ENCODE measurements around the gene ALDOC. TPM values are rescaled to one million over a fixed set of nuclear protein-coding genes. Genes with fewer than 3 reads are reported as not detected.

ALDOC gene
- total and polyA plus RNA-seq, 10 of the 15 experiments (the other 5 are each of a cell fraction or from before 2014, with no cell fraction given), result 16.0 to 268 (median 78.2) TPM

DNA sequence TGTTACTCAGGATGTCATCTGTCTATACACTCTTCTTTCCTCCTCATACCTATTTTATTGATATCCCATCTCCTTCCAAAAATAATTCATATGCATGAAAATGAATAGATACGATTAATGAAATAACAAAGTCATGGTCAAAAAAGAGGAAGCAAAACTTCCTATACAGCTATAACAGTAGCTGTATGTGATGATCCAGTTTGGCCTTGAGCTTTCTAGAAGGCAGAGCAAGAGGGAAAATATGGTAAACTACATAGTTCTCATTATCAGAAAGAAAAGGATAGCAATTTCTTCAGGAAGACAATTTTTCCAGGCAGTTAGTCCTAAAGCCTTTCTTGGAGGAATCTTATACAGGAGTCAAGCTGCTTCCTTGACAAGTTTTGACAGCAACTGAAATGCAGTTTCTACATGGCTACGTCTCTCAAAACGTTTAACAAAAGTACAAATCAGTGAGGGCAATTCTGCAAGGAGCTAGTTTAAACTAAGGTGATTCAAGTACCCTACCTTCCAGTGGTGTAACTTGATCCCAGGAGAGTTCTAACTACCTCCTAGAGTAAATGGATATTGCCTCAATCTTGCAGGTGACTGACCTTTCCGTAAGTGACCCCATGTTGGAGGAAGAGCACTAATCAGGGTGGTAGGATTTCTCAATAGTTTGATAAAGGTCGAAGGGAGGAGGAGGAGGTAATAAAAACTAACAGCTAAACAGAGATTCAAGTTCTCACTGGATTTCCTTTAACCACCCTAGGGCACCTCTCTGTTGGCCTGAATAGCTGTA is 21.1 kb upstream of the ALDOC start:
- peaks cover 0 to 7% of the 10 kb centered on the region in 2 experiments; a peak in 1 of 4 replicates for H3K36me3 ChIP-seq (ENCODE audit: control insufficient read depth in 2 of 2, insufficient read depth in 2 of 2, low read length in 1 of 2)
- peaks cover 5% of the 10 kb centered on the region for H3K4me1 ChIP-seq (ENCODE audit: control insufficient read depth, insufficient read depth, low read length)
- peak overlapping the region; percentile 97 for H3K9ac ChIP-seq (ENCODE audit: control insufficient read depth, insufficient read depth, low read length)
- WGBS (ENCODE audit: insufficient coverage, insufficient replicate concordance, low lambda C conversion rate, missing lambda C conversion rate), result 14% methylated on average over 5 of the region's 5 CpGs
- H3K4me3 ChIP-seq, result peak overlapping the region; percentile 98
- H3K4me2 ChIP-seq (ENCODE audit: control insufficient read depth, insufficient read depth), result peak overlapping the region; percentile 95
- H3K27ac ChIP-seq (ENCODE audit: control insufficient read depth, insufficient read depth), result peak overlapping the region; percentile 94
- ChIA-PET SMC1A (ENCODE audit: uncharacterized antibody, unreplicated experiment) (interaction anchor here (0.5 to 2.9 kb wide), 11 partner anchors 13 to 352 kb away, joined by 3 to 25 read pairs (median 4); partner anchors contain the start of genes ALDOC, PIGS, SDF2 and SUPT6H), POLR2A (interaction anchor here (0.6 to 5.4 kb wide), 19 partner anchors 9 to 130 kb away, joined by 3 to 56 read pairs (median 4); partner anchors contain the start of genes ALDOC, BLTP2, PIGS and PROCA1), CTCF (interaction anchor here (0.6 to 5.9 kb wide), 14 partner anchors 9 to 129 kb away, joined by 3 to 51 read pairs (median 5); partner anchors contain the start of genes ALDOC and RSKR), RAD21 (ENCODE audit: unreplicated experiment) (interaction anchor here (0.5 to 2.9 kb wide), 8 partner anchors 11 to 122 kb away, joined by 3 to 24 read pairs (median 4); partner anchors contain the start of genes ALDOC, PIGS and RPL23A)
- no peaks in the 10 kb centered on the region for H3K27me3 ChIP-seq (replicated peaks in 1 of 2; ENCODE audit: control insufficient read depth in 2 of 2, insufficient read depth in 2 of 2, low read length in 1 of 2)
- in situ Hi-C loops (cut with MboI), result no loop called here
- no peaks in the 10 kb centered on the region for H3K9me3 ChIP-seq (replicated peaks; ENCODE audit: control insufficient read depth, insufficient read depth, low read length)
- ATAC-seq, result 0 out of 3 replicates have a peak, but pooled peaks have one; percentile 11
- DNase-seq (ENCODE audit: low read depth, low spot score), result no peak
- peak overlapping the region; percentile 82 for H2AFZ ChIP-seq (ENCODE audit: control insufficient read depth, low read depth, low read length)
- H4K20me1 ChIP-seq (ENCODE audit: control insufficient read depth, insufficient read depth), result no peaks in the 10 kb centered on the region
- FAIRE-seq, result peak; percentile 61
- BruUV-seq (replicated peaks), result no TSS peak
- TF ChIP-seq E2F8 (IDR thresholded peaks at IDR 0.05; ENCODE audit: low read depth, partially characterized antibody) (peak; percentile 45), JUNB (IDR thresholded peaks at IDR 0.05) (no peak), BCLAF1 (IDR thresholded peaks at IDR 0.05) (no peak), BMI1 (IDR thresholded peaks at IDR 0.05; ENCODE audit: borderline replicate concordance) (no peak), GATAD2B (conservative IDR thresholded peaks at IDR 0.05; ENCODE audit: low read depth) (no peak), SPI1 (IDR thresholded peaks at IDR 0.05; ENCODE audit: borderline replicate concordance, insufficient read depth, low read depth, low read length) (0 out of 2 replicates have a peak, but pooled peaks have one; percentile 9), HSF1 (IDR thresholded peaks at IDR 0.05; ENCODE audit: low read depth, low read length) (peak; percentile 84; the same call in 1 of the 2 replicates), IKZF1 (conservative IDR thresholded peaks at IDR 0.05) (no peak), POLR2A (IDR thresholded peaks at IDR 0.05; ENCODE audit: low read depth, low read length) (no peak), PAX8 (IDR thresholded peaks at IDR 0.05) (no peak)
- intact Hi-C loops (cut with micrococcal nuclease; ENCODE audit: unreplicated experiment), result loop anchor here (2.0 kb wide), 3 partner anchors 21 to 49 kb away; partner anchors contain the start of genes ALDOC and BLTP2
- H3K79me2 ChIP-seq (ENCODE audit: control insufficient read depth, insufficient read depth, low read length), result peaks cover 23% of the 10 kb centered on the region
